ENCODE measurements around the gene EFNB1. TPM values are rescaled to one million over a fixed set of nuclear protein-coding genes. Genes with fewer than 3 reads are reported as not detected.

EFNB1 gene
- total and polyA plus RNA-seq, 2 of the 8 experiments (the other 6 are each of a cell fraction or from before 2014, with no cell fraction given): 2.3 to 5.4 TPM

DNA sequence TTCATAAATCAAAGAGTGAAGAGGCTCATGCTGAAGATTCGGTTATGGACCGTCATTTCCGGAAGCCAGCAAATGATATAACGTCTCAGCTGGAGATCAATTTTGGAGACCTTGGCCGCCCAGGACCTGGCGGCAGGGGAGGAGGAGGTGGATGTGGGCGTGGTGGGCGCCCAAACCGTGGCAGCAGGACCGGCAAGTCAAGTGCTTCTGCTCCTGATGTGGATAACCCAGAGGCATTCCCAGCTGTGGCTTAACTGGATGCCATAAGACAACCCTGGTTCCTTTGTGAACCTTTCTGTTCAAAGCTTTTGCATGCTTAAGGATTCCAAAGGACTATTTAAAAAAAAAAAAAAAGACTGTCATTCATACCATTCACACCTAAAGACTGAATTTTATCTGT is 44.0 kb upstream of the EFNB1 start:
- H3K14ac ChIP-seq (ENCODE audit: insufficient read length): no peak overlapping the region
- DNase-seq (ENCODE audit: low read depth in 1 of 2, low spot score in 2 of 2): no peak
- no peak overlapping the region for H2BK5ac ChIP-seq (ENCODE audit: low read depth, low read length)
- no peaks in the 10 kb centered on the region for H4K20me1 ChIP-seq (replicated peaks in 1 of 2; ENCODE audit: control insufficient read depth in 1 of 2, insufficient read depth in 2 of 2, low read length in 2 of 2)
- H3K79me2 ChIP-seq (ENCODE audit: control insufficient read depth in 1 of 2, insufficient read depth in 2 of 2, low read length in 2 of 2): no peaks in the 10 kb centered on the region
- H2AK5ac ChIP-seq (ENCODE audit: low read depth, low read length): no peak overlapping the region
- no peaks in the 10 kb centered on the region for H3K27me3 ChIP-seq (replicated peaks in 1 of 4; ENCODE audit: control insufficient read depth in 3 of 4, extremely low read depth in 1 of 4, insufficient read depth in 3 of 4, low read length in 3 of 4)
- H2BK20ac ChIP-seq (ENCODE audit: low read length): no peak overlapping the region
- no peaks in the 10 kb centered on the region for H3K23me2 ChIP-seq (ENCODE audit: low read depth, low read length)
- no peak overlapping the region for H2BK12ac ChIP-seq (ENCODE audit: low read depth, low read length)
- no peak overlapping the region for H4K91ac ChIP-seq (replicated peaks; ENCODE audit: insufficient read length, low read length)
- CTCF ChIA-PET (ENCODE audit: partially characterized antibody): no interaction called here
- POLR2A ChIA-PET (ENCODE audit: partially characterized antibody): no interaction called here
- no peak overlapping the region for H3K4me3 ChIP-seq (ENCODE audit: extremely low read depth in 1 of 4, insufficient read depth in 2 of 4, low read depth in 3 of 4, low read length in 4 of 4)
- H2AFZ ChIP-seq (ENCODE audit: low read length): no peak overlapping the region
- no peak overlapping the region for H3K9ac ChIP-seq (replicated peaks in 1 of 4; ENCODE audit: extremely low read depth in 1 of 4, low read depth in 3 of 4, low read length in 3 of 4)
- no peak overlapping the region for H4K5ac ChIP-seq (ENCODE audit: insufficient read length, low read depth, low read length)
- H2BK120ac ChIP-seq (replicated peaks; ENCODE audit: low read depth, low read length): no peak overlapping the region
- H3K36me3 ChIP-seq (ENCODE audit: control insufficient read depth in 2 of 4, insufficient read depth in 4 of 4, low read length in 3 of 4): no peaks in the 10 kb centered on the region
- H3K56ac ChIP-seq (replicated peaks; ENCODE audit: insufficient read length, low read depth, low read length): no peak overlapping the region
- H3K18ac ChIP-seq (ENCODE audit: extremely low read depth, low read length): no peak overlapping the region
- no peak overlapping the region for H4K8ac ChIP-seq (ENCODE audit: extremely low read depth, insufficient read depth, low read length)
- H3K23ac ChIP-seq (ENCODE audit: insufficient read length): no peak overlapping the region
- H3K4me2 ChIP-seq (ENCODE audit: insufficient read depth in 1 of 2, low read depth in 2 of 2, low read length in 2 of 2): no peak overlapping the region
- no peak overlapping the region for H2BK15ac ChIP-seq (ENCODE audit: low read length)
- no peak overlapping the region for H3K27ac ChIP-seq (ENCODE audit: low read depth, low read length)
- no peaks in the 10 kb centered on the region for H3K79me1 ChIP-seq (ENCODE audit: low read depth, low read length)
- H3K9me3 ChIP-seq (ENCODE audit: insufficient read depth in 2 of 2, low read depth in 1 of 2, low read length in 1 of 2): no peaks in the 10 kb centered on the region
- no peak overlapping the region for H3K4ac ChIP-seq (replicated peaks; ENCODE audit: insufficient read length, low read depth, low read length)
- no peaks in the 10 kb centered on the region for H3K4me1 ChIP-seq (replicated peaks in 1 of 4; ENCODE audit: control insufficient read depth in 3 of 4, insufficient read depth in 4 of 4, low read length in 3 of 4)
- 85% methylated on average over 6 of the region's 10 CpGs; no CpG with 5 or more reads in 1 of the 2 experiments for WGBS, 2 experiments (ENCODE audit: extremely low coverage in 1 of 2, insufficient coverage in 1 of 2, insufficient read length in 1 of 2, insufficient replicate concordance in 2 of 2, low coverage in 1 of 2, low lambda C conversion rate in 2 of 2, missing lambda C conversion rate in 1 of 2)
- FAIRE-seq: no peak
- TF ChIP-seq POLR2A (IDR thresholded peaks at IDR 0.05; ENCODE audit: control extremely low read depth in 1 of 2, low read depth in 2 of 2, low read length in 2 of 2): no peak
- no peak for TF ChIP-seq EGR1 (IDR thresholded peaks at IDR 0.05; ENCODE audit: borderline replicate concordance, low read depth, low read length)
- TF ChIP-seq TAF1 (IDR thresholded peaks at IDR 0.05; ENCODE audit: low read depth, low read length): no peak
- TF ChIP-seq CBX8 (IDR thresholded peaks at IDR 0.05; ENCODE audit: borderline replicate concordance, low read depth, low read length): no peak
- no peak for TF ChIP-seq TCF12 (IDR thresholded peaks at IDR 0.05; ENCODE audit: low read depth, low read length)
- no peak for TF ChIP-seq RXRA (IDR thresholded peaks at IDR 0.05; ENCODE audit: insufficient read depth, low read depth, low read length)
- TF ChIP-seq NANOG (IDR thresholded peaks at IDR 0.05; ENCODE audit: insufficient read depth, low read depth, low read length, poor library complexity, severe bottlenecking): no peak
- TF ChIP-seq ZNF274 (IDR thresholded peaks at IDR 0.05; ENCODE audit: borderline replicate concordance, extremely low read depth, low read length): no peak
- TF ChIP-seq RNF2 (IDR thresholded peaks at IDR 0.05; ENCODE audit: borderline replicate concordance, low read depth, low read length, missing control alignments, poor library complexity, severe bottlenecking): no peak
- TF ChIP-seq ASH2L (IDR thresholded peaks at IDR 0.05; ENCODE audit: low read length): no peak
- no peak for TF ChIP-seq CREB1 (IDR thresholded peaks at IDR 0.05)
- TF ChIP-seq SIRT6 (IDR thresholded peaks at IDR 0.05; ENCODE audit: low read length): no peak
- no peak for TF ChIP-seq JUND (IDR thresholded peaks at IDR 0.05; ENCODE audit: low read length)
- TF ChIP-seq KDM4A (IDR thresholded peaks at IDR 0.05; ENCODE audit: low read depth, low read length, severe bottlenecking): no peak
- no peak for TF ChIP-seq MAFK (IDR thresholded peaks at IDR 0.05; ENCODE audit: low read depth, low read length)
- TF ChIP-seq SIX5 (IDR thresholded peaks at IDR 0.05; ENCODE audit: low read depth, low read length): no peak
- TF ChIP-seq SRF (IDR thresholded peaks at IDR 0.05; ENCODE audit: low read depth, low read length): no peak
